ENCODE results near the gene ASPHD1.

DNA sequence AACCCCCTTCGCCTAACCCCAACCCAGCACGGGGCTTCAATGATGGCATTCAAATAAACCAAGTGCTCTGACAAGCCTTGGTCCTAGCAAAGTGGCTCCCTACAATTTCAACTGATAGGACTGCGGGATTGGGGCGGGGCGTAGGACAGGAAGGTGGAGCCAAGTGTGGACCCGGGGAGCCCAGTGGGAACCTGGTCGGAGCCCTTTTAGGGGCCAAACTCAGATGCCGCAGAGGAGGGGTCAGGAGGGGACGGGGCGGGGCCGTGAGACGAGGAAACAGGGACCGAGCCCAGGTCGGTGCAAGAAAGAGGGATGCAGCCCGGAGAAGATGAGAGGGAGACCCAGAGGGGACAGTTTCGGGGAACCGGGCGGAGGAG is 24.1 kb upstream of the ASPHD1 start:
- TF ChIP-seq EP300 (IDR thresholded peaks at IDR 0.05) (no peak), POLR2AphosphoS5 (IDR thresholded peaks at IDR 0.05) (no peak), POLR2A (IDR thresholded peaks at IDR 0.05) (no peak)
- TF ChIP-seq, protein P1, sequence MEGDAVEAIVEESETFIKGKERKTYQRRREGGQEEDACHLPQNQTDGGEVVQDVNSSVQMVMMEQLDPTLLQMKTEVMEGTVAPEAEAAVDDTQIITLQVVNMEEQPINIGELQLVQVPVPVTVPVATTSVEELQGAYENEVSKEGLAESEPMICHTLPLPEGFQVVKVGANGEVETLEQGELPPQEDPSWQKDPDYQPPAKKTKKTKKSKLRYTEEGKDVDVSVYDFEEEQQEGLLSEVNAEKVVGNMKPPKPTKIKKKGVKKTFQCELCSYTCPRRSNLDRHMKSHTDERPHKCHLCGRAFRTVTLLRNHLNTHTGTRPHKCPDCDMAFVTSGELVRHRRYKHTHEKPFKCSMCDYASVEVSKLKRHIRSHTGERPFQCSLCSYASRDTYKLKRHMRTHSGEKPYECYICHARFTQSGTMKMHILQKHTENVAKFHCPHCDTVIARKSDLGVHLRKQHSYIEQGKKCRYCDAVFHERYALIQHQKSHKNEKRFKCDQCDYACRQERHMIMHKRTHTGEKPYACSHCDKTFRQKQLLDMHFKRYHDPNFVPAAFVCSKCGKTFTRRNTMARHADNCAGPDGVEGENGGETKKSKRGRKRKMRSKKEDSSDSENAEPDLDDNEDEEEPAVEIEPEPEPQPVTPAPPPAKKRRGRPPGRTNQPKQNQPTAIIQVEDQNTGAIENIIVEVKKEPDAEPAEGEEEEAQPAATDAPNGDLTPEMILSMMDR (IDR thresholded peaks at IDR 0.05) = no peak
